HFFc6 (cell line): ENCODE results near the gene DNAH11. TPM values are rescaled to one million over a fixed set of nuclear protein-coding genes. Genes with fewer than 3 reads are reported as not detected.
A peak's percentile ranks its signal among the peaks of the same experiment; 100 is the strongest.

Experiments
- DNase-seq: peaks from one replicate; pipeline ENCODE4 v3.0.0-alpha.2; 2018
- H3K27ac Mint-ChIP-seq: 2 replicates; pipeline ENCODE4 v1.8.0; 2020; ENCODE audit warnings: mild to moderate bottlenecking, mixed read lengths
- H3K27me3 Mint-ChIP-seq: 2 replicates; pipeline ENCODE4 v1.8.0; 2021; ENCODE audit warnings: mild to moderate bottlenecking, moderate library complexity, mixed read lengths; ENCODE audit not compliant: insufficient read depth
- H3K36me3 Mint-ChIP-seq: 2 replicates; pipeline ENCODE4 v1.8.0; 2021; ENCODE audit warnings: low read depth, mixed read lengths
- H3K4me1 Mint-ChIP-seq: 2 replicates; pipeline ENCODE4 v1.8.0; 2020; ENCODE audit warnings: low read depth, mixed read lengths
- H3K4me3 Mint-ChIP-seq: 2 replicates; pipeline ENCODE4 v1.8.0; 2020; ENCODE audit warnings: mild to moderate bottlenecking, moderate library complexity, mixed read lengths
- H3K9me3 Mint-ChIP-seq: 2 replicates; pipeline ENCODE4 v1.8.0; 2020; ENCODE audit warnings: mild to moderate bottlenecking, mixed read lengths
- total RNA-seq, 6 experiments: library from RNA; stranded (reverse); fragmentation: NEBNext Ultra II Directional; extraction: Animal tissue kit (Norgen Biotek cat#: 25700); gene quantifications; 2 replicates in 1 of 6; 3 replicates in 5 of 6; pipeline ENCODE4 v1.2.3, GENCODE V29; 2021
- TF ChIP-seq, protein P1 (sequence below): fragments of 200-600 bp; sonication (generic); IDR thresholded peaks from 2 replicates; pipeline ENCODE4 v1.5.0; 2021; ENCODE audit warnings: antibody characterized with exemption, mild to moderate bottlenecking

The DNAH11 gene
- total RNA-seq, 6 experiments from 2014 or later = 1.2 to 2.4 (median 2.1) TPM

DNA sequence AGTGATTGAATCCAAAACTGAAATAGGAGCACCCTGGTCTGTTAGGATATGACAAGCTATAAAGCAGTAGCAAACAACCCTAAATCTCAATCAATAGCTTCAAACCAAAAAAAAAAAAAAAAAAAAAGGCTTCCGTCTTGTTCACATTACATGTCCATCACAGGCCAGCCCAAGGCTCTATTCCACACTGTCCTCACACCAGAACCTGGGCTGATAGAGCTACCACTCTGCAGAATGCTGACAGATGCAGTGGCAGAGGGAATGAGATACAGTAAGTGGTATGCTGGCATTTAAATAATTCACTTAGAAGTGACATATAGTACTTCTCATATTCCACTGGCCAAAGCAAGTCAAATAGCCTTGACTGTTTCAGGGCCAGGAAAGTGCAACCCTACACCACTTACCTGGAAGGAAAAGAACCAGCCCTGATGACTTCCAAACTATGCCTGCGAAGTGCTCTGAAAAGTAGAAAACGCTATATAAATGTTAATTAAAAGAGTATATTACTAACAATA, 397.1 kb downstream of the DNAH11 start:
- peaks cover 29% of the 10 kb centered on the region for H3K36me3 Mint-ChIP-seq
- peaks cover 67% of the 10 kb centered on the region for H3K4me1 Mint-ChIP-seq
- TF ChIP-seq, protein P1, sequence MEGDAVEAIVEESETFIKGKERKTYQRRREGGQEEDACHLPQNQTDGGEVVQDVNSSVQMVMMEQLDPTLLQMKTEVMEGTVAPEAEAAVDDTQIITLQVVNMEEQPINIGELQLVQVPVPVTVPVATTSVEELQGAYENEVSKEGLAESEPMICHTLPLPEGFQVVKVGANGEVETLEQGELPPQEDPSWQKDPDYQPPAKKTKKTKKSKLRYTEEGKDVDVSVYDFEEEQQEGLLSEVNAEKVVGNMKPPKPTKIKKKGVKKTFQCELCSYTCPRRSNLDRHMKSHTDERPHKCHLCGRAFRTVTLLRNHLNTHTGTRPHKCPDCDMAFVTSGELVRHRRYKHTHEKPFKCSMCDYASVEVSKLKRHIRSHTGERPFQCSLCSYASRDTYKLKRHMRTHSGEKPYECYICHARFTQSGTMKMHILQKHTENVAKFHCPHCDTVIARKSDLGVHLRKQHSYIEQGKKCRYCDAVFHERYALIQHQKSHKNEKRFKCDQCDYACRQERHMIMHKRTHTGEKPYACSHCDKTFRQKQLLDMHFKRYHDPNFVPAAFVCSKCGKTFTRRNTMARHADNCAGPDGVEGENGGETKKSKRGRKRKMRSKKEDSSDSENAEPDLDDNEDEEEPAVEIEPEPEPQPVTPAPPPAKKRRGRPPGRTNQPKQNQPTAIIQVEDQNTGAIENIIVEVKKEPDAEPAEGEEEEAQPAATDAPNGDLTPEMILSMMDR = no peak
- H3K27ac Mint-ChIP-seq = no peak overlapping the region
- no peaks in the 10 kb centered on the region for H3K9me3 Mint-ChIP-seq
- H3K4me3 Mint-ChIP-seq = no peak overlapping the region
- no peaks in the 10 kb centered on the region for H3K27me3 Mint-ChIP-seq
- DNase-seq = no peak

DNA sequence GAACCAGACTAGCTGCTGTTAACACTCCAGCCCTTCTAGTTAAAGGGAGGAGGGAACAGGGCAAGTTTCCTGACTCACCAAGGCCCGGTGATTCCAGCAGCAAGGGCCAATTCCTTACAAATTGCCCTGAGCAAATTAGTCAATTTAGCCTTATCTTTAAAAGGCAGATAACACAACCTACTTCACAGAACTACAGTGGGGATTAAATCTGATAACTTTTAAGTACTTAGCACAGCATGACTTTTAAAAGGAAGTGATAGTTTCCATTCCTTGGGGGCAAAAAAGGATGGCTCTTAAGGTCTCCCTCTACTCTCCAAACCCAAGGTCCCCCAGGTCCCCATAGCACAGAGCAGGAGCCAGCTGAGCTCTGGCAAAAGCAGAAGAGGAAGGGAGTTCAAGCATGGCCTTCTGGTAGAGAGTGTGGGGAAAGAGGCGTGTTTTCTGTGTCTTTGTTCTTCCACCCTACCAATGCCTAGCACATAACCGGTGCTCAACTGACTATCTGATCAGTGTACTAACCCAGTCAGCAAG, 398.8 kb downstream of the DNAH11 start:
- peak overlapping the region; percentile 34 for H3K4me3 Mint-ChIP-seq
- peak; percentile 58 for DNase-seq
- no peaks in the 10 kb centered on the region for H3K27me3 Mint-ChIP-seq
- peak overlapping the region; percentile 71 for H3K27ac Mint-ChIP-seq
- TF ChIP-seq, protein P1 = no peak
- peaks cover 75% of the 10 kb centered on the region for H3K4me1 Mint-ChIP-seq
- no peaks in the 10 kb centered on the region for H3K9me3 Mint-ChIP-seq
- peaks cover 17% of the 10 kb centered on the region for H3K36me3 Mint-ChIP-seq

DNA sequence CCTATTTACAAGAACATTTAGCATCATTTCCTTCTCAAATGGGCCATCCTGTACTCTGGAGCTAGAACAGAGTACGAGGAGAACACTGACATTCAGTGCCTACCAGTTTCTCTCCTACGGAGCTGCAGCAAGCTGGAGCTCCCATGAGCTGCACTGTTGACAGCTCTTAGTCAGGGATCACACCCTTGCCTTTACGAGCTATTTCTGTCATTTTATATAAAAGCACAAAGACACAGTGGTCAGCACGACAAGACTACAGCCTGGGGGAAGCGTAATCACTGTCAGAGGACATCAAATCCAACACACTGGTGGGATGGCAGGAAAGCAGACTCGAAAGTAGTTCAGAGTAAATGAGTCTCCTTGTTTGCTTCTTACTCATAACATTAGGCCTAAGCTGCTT, 400.1 kb downstream of the DNAH11 start:
- Mint-ChIP-seq H3K27me3 (no peaks in the 10 kb centered on the region), H3K36me3 (peaks cover 5% of the 10 kb centered on the region), H3K9me3 (no peaks in the 10 kb centered on the region)

DNA sequence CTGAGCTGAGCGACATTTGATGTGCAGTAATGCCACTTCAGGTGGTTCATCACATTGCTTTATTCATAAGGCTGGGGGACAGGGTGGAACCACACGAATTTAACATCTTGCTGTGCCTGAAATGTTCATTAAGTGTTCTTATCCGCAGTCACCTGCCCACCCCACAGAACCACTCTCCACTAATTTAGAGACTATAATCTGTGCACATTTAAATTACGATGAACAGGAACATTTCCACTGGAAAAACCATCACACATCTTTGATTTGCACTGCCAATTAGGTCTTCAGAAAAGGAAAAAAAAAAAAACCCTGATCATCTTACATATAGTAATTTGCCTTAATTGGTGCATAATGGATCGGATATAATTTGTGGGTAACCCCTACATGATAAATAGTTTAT, 400.6 kb downstream of the DNAH11 start:
- H3K9me3 Mint-ChIP-seq = no peaks in the 10 kb centered on the region
- no peak overlapping the region for H3K27ac Mint-ChIP-seq
- H3K36me3 Mint-ChIP-seq = peaks cover under 1% of the 10 kb centered on the region; the same call in 1 of the 2 replicates
- H3K4me3 Mint-ChIP-seq = peak overlapping the region; percentile 91
- TF ChIP-seq, protein P1 = no peak
- H3K4me1 Mint-ChIP-seq = peaks cover 86% of the 10 kb centered on the region
- DNase-seq = no peak
- H3K27me3 Mint-ChIP-seq = no peaks in the 10 kb centered on the region

More for the DNA sequence above, 400.1 kb downstream of the DNAH11 start:
- DNase-seq = no peak
- Mint-ChIP-seq H3K27ac (no peak overlapping the region; the same call in 1 of the 2 replicates), H3K4me1 (peaks cover 85% of the 10 kb centered on the region), H3K4me3 (0 out of 2 replicates have a peak overlapping the region, but pooled peaks have one; percentile 91)
- TF ChIP-seq, protein P1 = no peak

DNA sequence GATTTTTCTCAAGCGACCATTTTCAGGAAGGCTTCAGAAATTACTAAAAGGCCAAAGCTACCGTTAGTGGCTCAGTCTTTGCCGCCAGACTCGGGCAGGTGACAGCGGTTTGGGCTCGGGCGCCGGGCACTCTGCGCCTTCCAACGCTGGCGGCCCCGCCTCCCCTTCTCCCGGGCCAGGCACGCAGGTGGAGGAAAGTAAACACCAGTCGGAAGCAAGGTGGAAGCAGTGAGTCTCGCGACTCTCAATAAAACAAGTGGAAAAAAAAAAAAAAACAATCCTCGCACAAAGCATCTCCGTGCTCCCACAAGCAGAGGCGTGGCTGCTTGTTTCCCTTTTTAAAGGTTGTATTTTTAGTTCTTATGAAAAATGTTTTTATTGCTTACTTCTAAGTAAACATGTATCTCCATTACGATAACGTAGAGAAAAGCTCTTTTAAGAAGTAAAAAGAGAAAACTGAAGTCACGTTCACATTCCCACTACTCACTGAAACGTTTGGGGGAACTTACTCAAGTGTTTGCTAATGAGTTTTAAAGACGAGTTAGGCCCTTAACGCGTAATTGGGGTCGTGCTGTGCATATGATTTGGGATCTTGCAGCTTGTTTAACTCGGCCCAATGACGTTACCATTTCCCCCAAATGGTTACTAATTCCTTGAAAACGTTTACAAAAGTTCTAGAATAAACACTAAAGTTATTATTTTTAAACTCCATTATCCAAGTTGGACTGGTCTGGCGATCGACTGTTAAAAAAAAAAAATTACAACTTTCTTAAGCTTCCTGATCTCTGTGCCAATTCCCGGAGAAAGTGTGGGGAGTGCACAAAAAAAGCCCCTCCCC, 402.0 kb downstream of the DNAH11 start:
- H3K36me3 Mint-ChIP-seq = no peaks in the 10 kb centered on the region
- H3K4me1 Mint-ChIP-seq = peaks cover 78% of the 10 kb centered on the region
- no peaks in the 10 kb centered on the region for H3K9me3 Mint-ChIP-seq
- TF ChIP-seq, protein P1 = no peak
- peak overlapping the region; percentile 91 for H3K27ac Mint-ChIP-seq
- peak overlapping the region; percentile 91 for H3K4me3 Mint-ChIP-seq
- no peaks in the 10 kb centered on the region for H3K27me3 Mint-ChIP-seq
- no peak for DNase-seq
